H1 (cell line): Measurements from ENCODE around the gene PFKFB3. TPM values are rescaled to one million over a fixed set of nuclear protein-coding genes. Genes with fewer than 3 reads are reported as not detected.

Experiments
- CTCF ChIA-PET: fragments of 300-600 bp; sonication (Branson Sonifier 250); formaldehyde crosslinking; loops from one replicate; lab custom pipeline; 2021; ENCODE audit not compliant: partially characterized antibody; lab: Charles Lee
- POLR2A ChIA-PET: fragments of 300-600 bp; sonication (Branson Sonifier 250); formaldehyde crosslinking; loops from one replicate; lab custom pipeline; 2021; ENCODE audit warnings: inconsistent platforms; ENCODE audit not compliant: partially characterized antibody; lab: Charles Lee
- DNase-seq, 2 experiments: peaks; one replicate each; pipeline versions ENCODE4 v3.0.0 to v3.0.0-alpha.2; 2010 to 2022; ENCODE audit warnings: low spot score in 2 of 2, low read depth in 1 of 2, mixed read lengths in 1 of 2
- FAIRE-seq: peaks from 2 replicates; lab custom pipeline; 2011; peaks lifted over from hg19 to GRCh38; lab: Jason Lieb, UNC
- H2AFZ ChIP-seq: 2 replicates; pipeline ENCODE4 v1.8.1; 2012; ENCODE audit warnings: low read length, inconsistent platforms
- H2AK5ac ChIP-seq: 2 replicates; pipeline ENCODE4 v1.6.1; 2013; ENCODE audit warnings: low read depth, low read length
- H2BK120ac ChIP-seq: replicated peaks from 2 replicates; pipeline ENCODE3; 2013; ENCODE audit warnings: low read depth, low read length, inconsistent platforms
- H2BK12ac ChIP-seq: 2 replicates; pipeline ENCODE4 v1.6.1; 2013; ENCODE audit warnings: low read depth, low read length
- H2BK15ac ChIP-seq: 2 replicates; pipeline ENCODE4 v1.6.1; 2013; ENCODE audit warnings: low read length
- H2BK20ac ChIP-seq: 2 replicates; pipeline ENCODE4 v1.6.1; 2013; ENCODE audit warnings: low read length
- H2BK5ac ChIP-seq: 2 replicates; pipeline ENCODE4 v1.6.1; 2013; ENCODE audit warnings: low read depth, low read length
- H3K14ac ChIP-seq: 2 replicates; pipeline ENCODE4 v1.6.1; 2013; ENCODE audit warnings: inconsistent platforms; ENCODE audit not compliant: insufficient read length
- H3K18ac ChIP-seq: 2 replicates; pipeline ENCODE4 v1.6.1; 2013; ENCODE audit warnings: low read length; ENCODE audit errors: extremely low read depth
- H3K23ac ChIP-seq: 2 replicates; pipeline ENCODE4 v1.6.1; 2013; ENCODE audit warnings: inconsistent platforms; ENCODE audit not compliant: insufficient read length
- H3K23me2 ChIP-seq: 2 replicates; pipeline ENCODE4 v1.6.1; 2013; ENCODE audit warnings: low read depth, low read length
- H3K27ac ChIP-seq: 2 replicates; pipeline ENCODE4 v1.6.1; 2011; ENCODE audit warnings: low read depth, low read length, inconsistent platforms
- H3K27me3 ChIP-seq, 4 experiments: replicated peaks in 1 of 4; 1 replicate in 1 of 4; 2 replicates in 3 of 4; pipeline versions ENCODE4 v1.6.1 to v1.8.1; 2011 to 2013; ENCODE audit warnings: low read length in 3 of 4, mild to moderate bottlenecking in 3 of 4, inconsistent platforms in 2 of 4, mixed read lengths in 2 of 4, moderate library complexity in 1 of 4; ENCODE audit not compliant: control insufficient read depth in 3 of 4, insufficient read depth in 3 of 4; ENCODE audit errors: extremely low read depth in 1 of 4
- H3K36me3 ChIP-seq, 4 experiments: 2 replicates each; pipeline versions ENCODE4 v1.6.1 to v1.8.1; 2011 to 2013; ENCODE audit warnings: mild to moderate bottlenecking in 4 of 4, low read length in 3 of 4, moderate library complexity in 2 of 4, control low read depth in 1 of 4, inconsistent platforms in 1 of 4; ENCODE audit not compliant: insufficient read depth in 4 of 4, control insufficient read depth in 2 of 4
- H3K4ac ChIP-seq: replicated peaks from 2 replicates; pipeline ENCODE3; 2013; ENCODE audit warnings: low read length, low read depth, mixed read lengths, inconsistent platforms; ENCODE audit not compliant: insufficient read length
- H3K4me1 ChIP-seq, 4 experiments: replicated peaks in 1 of 4; 1 replicate in 1 of 4; 2 replicates in 3 of 4; pipeline versions ENCODE4 v1.6.1 to v1.8.1; 2011 to 2013; ENCODE audit warnings: low read length in 3 of 4, inconsistent platforms in 2 of 4, mixed read lengths in 1 of 4; ENCODE audit not compliant: insufficient read depth in 4 of 4, control insufficient read depth in 3 of 4
- H3K4me2 ChIP-seq, 2 experiments: 2 replicates each; pipeline versions ENCODE4 v1.6.1 to v1.8.1; 2011 to 2013; ENCODE audit warnings: low read depth in 2 of 2, low read length in 2 of 2, control low read depth in 1 of 2, inconsistent platforms in 1 of 2, mild to moderate bottlenecking in 1 of 2; ENCODE audit not compliant: insufficient read depth in 1 of 2
- H3K4me3 ChIP-seq, 4 experiments: fragments of 200-600, 300-600 bp in 1 of 4; sonication (generic), shearing (Covaris generic), sonication (Bioruptor Twin) in 1 of 4; 2 replicates each; pipeline versions ENCODE4 v1.5.1 to v1.8.1; 2011 to 2016; ENCODE audit warnings: low read length in 4 of 4, low read depth in 3 of 4, control low read depth in 2 of 4, inconsistent platforms in 2 of 4, mild to moderate bottlenecking in 2 of 4, mixed read lengths in 1 of 4, moderate library complexity in 1 of 4; ENCODE audit not compliant: insufficient read depth in 2 of 4; ENCODE audit errors: extremely low read depth in 1 of 4
- H3K56ac ChIP-seq: replicated peaks from 2 replicates; pipeline ENCODE3; 2013; ENCODE audit warnings: low read depth, mild to moderate bottlenecking, mixed read lengths, low read length, inconsistent platforms; ENCODE audit not compliant: insufficient read length
- H3K79me1 ChIP-seq: 2 replicates; pipeline ENCODE4 v1.6.1; 2013; ENCODE audit warnings: low read depth, low read length, control low read depth
- H3K79me2 ChIP-seq, 2 experiments: 2 replicates each; pipeline versions ENCODE4 v1.6.1 to v1.8.1; 2012 to 2013; ENCODE audit warnings: low read length in 2 of 2, mild to moderate bottlenecking in 2 of 2, inconsistent platforms in 1 of 2; ENCODE audit not compliant: insufficient read depth in 2 of 2, control insufficient read depth in 1 of 2
- H3K9ac ChIP-seq, 4 experiments: replicated peaks in 1 of 4; 1 replicate in 1 of 4; 2 replicates in 3 of 4; pipeline versions ENCODE4 v1.6.1 to v1.8.1; 2011 to 2013; ENCODE audit warnings: low read depth in 3 of 4, low read length in 3 of 4, control low read depth in 2 of 4, mild to moderate bottlenecking in 2 of 4, moderate library complexity in 2 of 4, inconsistent platforms in 1 of 4; ENCODE audit errors: extremely low read depth in 1 of 4
- H3K9me3 ChIP-seq, 2 experiments: 2 replicates each; pipeline versions ENCODE4 v1.6.1 to v1.8.1; 2012 to 2013; ENCODE audit warnings: mild to moderate bottlenecking in 2 of 2, moderate library complexity in 2 of 2, control low read depth in 1 of 2, inconsistent platforms in 1 of 2, low read depth in 1 of 2, low read length in 1 of 2, mixed read lengths in 1 of 2; ENCODE audit not compliant: insufficient read depth in 2 of 2
- H4K20me1 ChIP-seq, 2 experiments: replicated peaks in 1 of 2; 2 replicates each; pipeline versions ENCODE3 to v1.8.1; 2011 to 2013; ENCODE audit warnings: inconsistent platforms in 2 of 2, low read length in 2 of 2, mild to moderate bottlenecking in 1 of 2; ENCODE audit not compliant: insufficient read depth in 2 of 2, control insufficient read depth in 1 of 2
- H4K5ac ChIP-seq: 2 replicates; pipeline ENCODE4 v1.6.1; 2013; ENCODE audit warnings: low read length, low read depth, mixed read lengths, inconsistent platforms; ENCODE audit not compliant: insufficient read length
- H4K8ac ChIP-seq: 2 replicates; pipeline ENCODE4 v1.8.0; 2013; ENCODE audit warnings: mild to moderate bottlenecking, moderate library complexity, low read length, inconsistent platforms; ENCODE audit not compliant: insufficient read depth; ENCODE audit errors: extremely low read depth
- H4K91ac ChIP-seq: replicated peaks from 2 replicates; pipeline ENCODE3; 2013; ENCODE audit warnings: low read length, mixed read lengths, inconsistent platforms; ENCODE audit not compliant: insufficient read length
- BACH1 ChIP-seq: IDR thresholded peaks from 2 replicates; pipeline ENCODE4 v1.6.1; 2012; ENCODE audit warnings: low read length, improper control_type of control experiment
- CHD2 ChIP-seq: IDR thresholded peaks from 2 replicates; pipeline ENCODE4 v1.6.1; 2012; ENCODE audit warnings: low read length, improper control_type of control experiment
- EZH2 ChIP-seq: fragments of 200-600 bp; sonication (generic); IDR thresholded peaks from 2 replicates; pipeline ENCODE4 v1.7.1; 2012; ENCODE audit warnings: low read depth, mild to moderate bottlenecking, moderate library complexity, low read length, inconsistent platforms; ENCODE audit not compliant: severe bottlenecking
- JUN ChIP-seq: IDR thresholded peaks from 2 replicates; pipeline ENCODE4 v1.6.1; 2011; ENCODE audit warnings: low read depth, mild to moderate bottlenecking, improper control_type of control experiment, low read length
- KDM1A ChIP-seq: fragments of 200-600, 300-600 bp; sonication (generic); IDR thresholded peaks from 2 replicates; pipeline ENCODE4 v1.7.1; 2016; ENCODE audit warnings: mild to moderate bottlenecking, low read length, borderline replicate concordance
- KDM4A ChIP-seq: IDR thresholded peaks from one replicate; pipeline ENCODE4 v1.7.1; 2012; ENCODE audit warnings: low read depth, mild to moderate bottlenecking, moderate library complexity, low read length, inconsistent platforms; ENCODE audit not compliant: severe bottlenecking
- RBBP5 ChIP-seq: IDR thresholded peaks from 2 replicates; pipeline ENCODE4 v1.7.1; 2012; ENCODE audit warnings: low read depth, mild to moderate bottlenecking, inconsistent platforms, low read length, moderate library complexity, borderline replicate concordance
- WGBS, 2 experiments: shearing (Covaris generic) in 1 of 2; methylation state at CpG; one replicate each; pipeline versions ENCODE4 v1.1.6 to v1.1.7; 2013 to 2015; ENCODE audit warnings: low lambda C conversion rate in 2 of 2, mixed read lengths in 2 of 2, inconsistent platforms in 1 of 2, low coverage in 1 of 2, missing lambda C conversion rate in 1 of 2; ENCODE audit not compliant: insufficient replicate concordance in 2 of 2, insufficient coverage in 1 of 2, insufficient read length in 1 of 2; ENCODE audit errors: extremely low coverage in 1 of 2, missing lambda C conversion rate in 1 of 2; 5-methylcytosine and 5-hydroxymethylcytosine counted together
- polyA plus RNA-seq, 7 experiments: library from polyadenylated mRNA; depleted of rRNA in 3 of 7; stranded (reverse) in 5 of 7; unstranded in 2 of 7; fragments of >200 nt in 5 of 7; fragments of 200-250 nt in 2 of 7; gene quantifications; 1 replicate in 5 of 7; 2 replicates in 1 of 7; 4 replicates in 1 of 7; pipeline versions ENCODE4 v1.2.1 to v1.2.3, GENCODE V29; 2011 to 2013; ENCODE audit warnings: missing spikeins in 2 of 7, mixed read lengths in 2 of 7
- total RNA-seq: library from RNA; stranded (reverse); fragmentation: NEBNext Ultra II Directional; extraction: Animal tissue kit (Norgen Biotek cat#: 25700); gene quantifications from 2 replicates; pipeline ENCODE4 v1.2.1, GENCODE V29; 2021

PFKFB3 gene
- total and polyA plus RNA-seq, 2 of the 8 experiments (the other 6 are each of a cell fraction or from before 2014, with no cell fraction given): 15.6 to 32.0 TPM

DNA sequence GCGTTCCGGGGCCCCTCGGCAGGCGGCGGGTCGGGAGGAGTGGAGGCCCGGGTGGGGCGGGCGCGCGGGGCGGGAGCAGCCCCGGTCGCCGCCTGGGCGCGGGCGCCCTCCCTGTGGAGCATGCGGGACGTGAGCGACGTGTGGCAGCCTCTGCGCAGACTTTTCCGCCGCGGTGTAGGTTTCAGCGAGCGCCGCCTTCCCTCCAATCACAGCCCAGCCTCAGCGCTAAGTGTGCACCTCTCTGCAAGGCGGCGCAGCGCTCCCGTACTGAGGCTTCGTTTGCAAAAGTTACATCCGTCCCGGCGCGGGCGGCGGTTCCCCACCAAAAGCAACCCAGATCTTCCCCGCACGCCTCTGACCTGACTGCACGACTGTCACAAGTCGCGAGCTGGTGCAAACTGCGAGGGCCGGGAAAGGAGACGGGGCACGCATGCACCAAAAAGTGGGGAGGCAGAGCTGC is 1.2 kb upstream of the PFKFB3 start:
- ChIA-PET POLR2A (interaction anchor here (1.0 to 3.9 kb wide), 16 partner anchors 10 to 199 kb away, joined by 4 to 66 read pairs (median 12); partner anchors contain the start of gene RBM17), CTCF (interaction anchor here (0.7 to 5.2 kb wide), 20 partner anchors 10 to 437 kb away, joined by 3 to 56 read pairs (median 5); no protein-coding TSS in a partner anchor)
- H3K23me2 ChIP-seq: peaks cover 22% of the 10 kb centered on the region
- H4K91ac ChIP-seq: no peak overlapping the region
- no peak overlapping the region for H2BK12ac ChIP-seq
- H2BK20ac ChIP-seq: no peak overlapping the region
- peaks cover 19 to 37% (median 33%) of the 10 kb centered on the region in 4 experiments; a peak in 6 of 7 replicates for H3K27me3 ChIP-seq
- FAIRE-seq (no peak), DNase-seq (peak in 1 of 2 experiments; percentile 67)
- H3K4ac ChIP-seq: no peak overlapping the region
- H3K9me3 ChIP-seq: no peaks in the 10 kb centered on the region
- peaks cover 0 to 18% of the 10 kb centered on the region in 2 experiments; a peak in 3 of 4 replicates for H3K79me2 ChIP-seq
- H3K56ac ChIP-seq: no peak overlapping the region
- H2AK5ac ChIP-seq: no peak overlapping the region
- H3K9ac ChIP-seq: no peak overlapping the region
- H3K36me3 ChIP-seq: no peaks in the 10 kb centered on the region
- no peak overlapping the region for H2BK5ac ChIP-seq
- no peak overlapping the region for H3K27ac ChIP-seq
- H3K23ac ChIP-seq: no peak overlapping the region
- H4K20me1 ChIP-seq: peaks cover 11 to 23% of the 10 kb centered on the region in 2 experiments
- no peak overlapping the region; the same call in 1 of the 2 replicates for H4K8ac ChIP-seq
- 1% methylated on average over 20 of the region's 50 CpGs; no CpG with 5 or more reads in 1 of the 2 experiments for WGBS, 2 experiments
- H2AFZ ChIP-seq: no peak overlapping the region
- H3K4me2 ChIP-seq: peak overlapping the region; percentile 81 to 100
- H3K4me3 ChIP-seq: peak overlapping the region; percentile 4 to 92 (median 50)
- no peak overlapping the region for H2BK120ac ChIP-seq
- TF ChIP-seq KDM1A (no peak), KDM4A (peak; percentile 22), BACH1 (0 out of 2 replicates have a peak, but pooled peaks have one; percentile 2), CHD2 (no peak), RBBP5 (0 out of 2 replicates have a peak, but pooled peaks have one; percentile 20), JUN (no peak), EZH2 (peak; percentile 67)
- TF ChIP-seq, all 59 proteins: peak for 4
- no peak overlapping the region for H4K5ac ChIP-seq
- H3K4me1 ChIP-seq: peaks cover 3 to 10% (median 7%) of the 10 kb centered on the region in 4 experiments
- no peak overlapping the region for H3K14ac ChIP-seq
- H3K18ac ChIP-seq: no peak overlapping the region
- peaks cover 2% of the 10 kb centered on the region; the same call in 1 of the 2 replicates for H3K79me1 ChIP-seq
- no peak overlapping the region for H2BK15ac ChIP-seq
